ENCODE data around the gene AMACR. TPM values are rescaled to one million over a fixed set of nuclear protein-coding genes. Genes with fewer than 3 reads are reported as not detected.

AMACR gene
- total RNA-seq, 1 donor from 2014 or later: 30.7 TPM

DNA sequence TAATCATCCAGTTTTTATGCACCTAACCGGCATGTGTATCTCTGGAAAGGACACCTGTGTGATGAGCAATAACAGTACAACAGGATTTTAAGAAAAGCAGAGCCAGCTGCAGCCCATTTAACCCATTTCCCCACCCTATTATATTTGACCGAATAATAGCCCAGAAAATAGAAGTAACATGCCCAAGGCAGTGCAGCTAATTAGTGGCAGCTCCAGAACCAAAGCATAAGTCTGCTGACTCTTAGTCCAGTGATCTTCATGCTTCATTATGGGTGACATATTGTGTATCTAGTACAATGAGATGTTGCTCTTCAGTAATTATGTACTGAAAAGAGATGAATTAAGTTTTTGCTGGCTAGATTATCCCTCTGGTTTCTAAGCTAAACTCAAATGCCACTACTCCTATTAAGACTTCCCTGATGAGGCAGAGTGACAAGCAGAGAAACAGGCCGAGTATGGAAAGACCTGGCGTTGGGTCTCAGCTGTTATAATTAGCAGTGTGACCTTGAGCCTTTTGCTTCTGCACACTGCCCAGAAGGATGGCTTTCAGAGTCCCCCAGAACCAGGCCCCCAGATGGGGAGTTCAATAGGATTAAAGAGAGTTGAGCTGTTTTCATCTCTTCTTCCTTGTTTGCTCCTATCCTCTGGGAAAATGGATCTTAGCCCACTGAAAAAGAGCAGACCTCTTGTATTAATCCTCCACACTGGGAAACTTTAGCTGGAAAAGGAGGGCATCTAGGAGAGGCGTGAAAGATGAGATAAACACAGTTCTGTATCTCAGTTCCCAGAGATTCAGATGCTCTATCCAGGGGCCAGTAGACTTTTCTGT, 45.9 kb upstream of the AMACR start:
- DNase-seq (ENCODE audit: extremely low spot score, unreplicated experiment): no peak
- H3K36me3 Mint-ChIP-seq: peaks cover 4% of the 10 kb centered on the region
- H3K4me1 Mint-ChIP-seq (ENCODE audit: unreplicated experiment): peaks cover 12% of the 10 kb centered on the region
- H3K9me3 Mint-ChIP-seq: no peaks in the 10 kb centered on the region
- H3K27ac Mint-ChIP-seq: no peak overlapping the region
- H3K27me3 Mint-ChIP-seq: no peaks in the 10 kb centered on the region
- H3K4me3 Mint-ChIP-seq: no peak overlapping the region
- TF ChIP-seq, protein P1, sequence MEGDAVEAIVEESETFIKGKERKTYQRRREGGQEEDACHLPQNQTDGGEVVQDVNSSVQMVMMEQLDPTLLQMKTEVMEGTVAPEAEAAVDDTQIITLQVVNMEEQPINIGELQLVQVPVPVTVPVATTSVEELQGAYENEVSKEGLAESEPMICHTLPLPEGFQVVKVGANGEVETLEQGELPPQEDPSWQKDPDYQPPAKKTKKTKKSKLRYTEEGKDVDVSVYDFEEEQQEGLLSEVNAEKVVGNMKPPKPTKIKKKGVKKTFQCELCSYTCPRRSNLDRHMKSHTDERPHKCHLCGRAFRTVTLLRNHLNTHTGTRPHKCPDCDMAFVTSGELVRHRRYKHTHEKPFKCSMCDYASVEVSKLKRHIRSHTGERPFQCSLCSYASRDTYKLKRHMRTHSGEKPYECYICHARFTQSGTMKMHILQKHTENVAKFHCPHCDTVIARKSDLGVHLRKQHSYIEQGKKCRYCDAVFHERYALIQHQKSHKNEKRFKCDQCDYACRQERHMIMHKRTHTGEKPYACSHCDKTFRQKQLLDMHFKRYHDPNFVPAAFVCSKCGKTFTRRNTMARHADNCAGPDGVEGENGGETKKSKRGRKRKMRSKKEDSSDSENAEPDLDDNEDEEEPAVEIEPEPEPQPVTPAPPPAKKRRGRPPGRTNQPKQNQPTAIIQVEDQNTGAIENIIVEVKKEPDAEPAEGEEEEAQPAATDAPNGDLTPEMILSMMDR (conservative IDR thresholded peaks at IDR 0.05): no peak

DNA sequence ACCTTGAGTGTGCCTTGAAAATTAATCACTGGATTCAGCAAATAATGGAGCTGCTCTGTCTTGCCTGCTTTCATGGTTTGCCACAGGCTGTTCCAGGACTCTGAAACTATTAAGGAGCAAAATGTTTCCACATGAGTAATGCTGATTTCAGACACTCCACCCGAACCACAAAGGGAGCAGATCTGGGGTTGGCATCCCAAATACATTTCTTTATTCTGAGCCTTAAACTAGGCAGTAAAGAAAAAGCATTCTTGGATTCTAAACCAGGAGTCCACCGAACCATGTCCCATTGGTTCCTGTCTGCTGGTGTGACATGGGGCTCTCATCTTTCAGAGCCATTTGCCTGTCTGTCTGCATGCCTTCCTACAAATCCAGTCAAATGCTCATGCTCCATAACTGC, 45.3 kb upstream of the AMACR start:
- H3K4me1 Mint-ChIP-seq (ENCODE audit: unreplicated experiment): peaks cover 12% of the 10 kb centered on the region
- no peaks in the 10 kb centered on the region for H3K27me3 Mint-ChIP-seq
- no peak for DNase-seq (ENCODE audit: extremely low spot score, unreplicated experiment)
- H3K27ac Mint-ChIP-seq: no peak overlapping the region
- no peak overlapping the region for H3K4me3 Mint-ChIP-seq
- peaks cover 5% of the 10 kb centered on the region for H3K36me3 Mint-ChIP-seq
- TF ChIP-seq, protein P1 (conservative IDR thresholded peaks at IDR 0.05): no peak
- H3K9me3 Mint-ChIP-seq: no peaks in the 10 kb centered on the region

DNA sequence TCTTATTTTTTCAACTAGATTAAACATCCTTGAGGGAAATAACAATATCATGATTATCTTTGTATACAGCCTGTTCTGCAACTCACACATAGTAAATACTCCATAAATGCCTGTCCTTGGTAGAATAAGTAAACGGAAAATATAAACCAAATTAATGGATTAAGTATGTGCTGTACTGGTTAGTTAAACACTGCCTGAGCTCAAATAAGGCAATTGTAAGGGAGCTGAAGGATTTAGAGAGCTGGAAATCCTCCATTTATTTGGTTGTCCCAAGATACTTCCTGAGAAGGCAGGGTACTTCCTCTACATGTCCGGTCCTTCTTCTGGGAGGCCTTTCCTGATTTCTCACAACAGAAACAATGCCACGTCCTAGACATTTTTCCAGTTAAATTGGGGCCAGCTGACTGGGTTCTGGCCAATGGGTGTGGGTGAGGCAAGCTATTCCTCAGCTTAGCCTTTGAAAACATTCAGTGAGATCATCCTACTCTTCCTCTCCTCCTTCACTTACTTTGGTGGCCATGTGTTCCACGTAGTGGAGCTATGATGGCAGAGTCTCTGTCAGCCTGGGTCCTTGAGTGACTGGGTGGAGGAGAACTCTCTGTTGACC, 43.6 kb upstream of the AMACR start:
- peaks cover 8% of the 10 kb centered on the region for H3K36me3 Mint-ChIP-seq
- DNase-seq (ENCODE audit: extremely low spot score, unreplicated experiment): no peak
- no peaks in the 10 kb centered on the region for H3K9me3 Mint-ChIP-seq
- no peak overlapping the region for H3K27ac Mint-ChIP-seq
- H3K4me1 Mint-ChIP-seq (ENCODE audit: unreplicated experiment): peaks cover 12% of the 10 kb centered on the region
- TF ChIP-seq, protein P1 (conservative IDR thresholded peaks at IDR 0.05): no peak
- no peak overlapping the region for H3K4me3 Mint-ChIP-seq
- no peaks in the 10 kb centered on the region for H3K27me3 Mint-ChIP-seq

DNA sequence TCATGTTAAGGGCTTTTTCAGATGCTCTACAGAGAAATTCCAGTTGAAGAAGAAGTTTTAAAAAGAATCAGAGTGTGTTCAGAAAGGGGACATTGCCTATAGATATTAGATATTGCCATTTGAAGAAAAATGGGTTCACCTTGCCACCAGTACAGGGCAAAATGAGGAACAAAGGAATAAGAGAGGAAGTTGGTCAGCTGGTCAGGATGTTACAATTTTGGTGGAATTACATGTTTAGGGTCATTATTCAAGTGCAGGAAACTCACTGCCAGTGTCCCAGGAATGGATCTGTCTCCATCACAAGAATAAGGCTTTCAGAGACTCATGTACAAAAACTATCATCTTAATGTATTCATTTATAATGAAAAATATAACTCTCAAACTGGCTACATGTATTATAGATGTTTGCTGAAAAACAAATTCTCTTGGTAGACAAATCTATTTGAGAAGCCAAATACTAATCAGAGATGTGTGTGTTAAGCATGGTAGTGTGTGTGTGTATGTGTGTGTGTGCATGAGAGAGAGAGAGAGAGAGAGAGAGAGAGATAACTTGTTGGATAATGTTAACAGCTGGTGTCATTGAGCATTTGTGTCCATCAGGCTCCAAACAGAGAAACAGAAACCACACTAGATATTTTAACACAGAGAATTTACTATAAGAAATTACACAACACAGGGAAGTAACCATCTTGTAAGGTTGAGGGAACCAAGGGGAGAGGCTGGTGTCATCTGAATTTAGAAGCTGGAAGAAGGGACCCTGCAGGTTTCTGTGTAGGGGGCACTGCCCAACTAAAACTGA, 40.1 kb upstream of the AMACR start:
- Mint-ChIP-seq H3K4me1 (ENCODE audit: unreplicated experiment) (peaks cover 2% of the 10 kb centered on the region), H3K36me3 (peaks cover 8% of the 10 kb centered on the region), H3K9me3 (no peaks in the 10 kb centered on the region), H3K27ac (no peak overlapping the region), H3K4me3 (no peak overlapping the region), H3K27me3 (no peaks in the 10 kb centered on the region)
- DNase-seq (ENCODE audit: extremely low spot score, unreplicated experiment): no peak
- TF ChIP-seq, protein P1 (conservative IDR thresholded peaks at IDR 0.05): no peak

DNA sequence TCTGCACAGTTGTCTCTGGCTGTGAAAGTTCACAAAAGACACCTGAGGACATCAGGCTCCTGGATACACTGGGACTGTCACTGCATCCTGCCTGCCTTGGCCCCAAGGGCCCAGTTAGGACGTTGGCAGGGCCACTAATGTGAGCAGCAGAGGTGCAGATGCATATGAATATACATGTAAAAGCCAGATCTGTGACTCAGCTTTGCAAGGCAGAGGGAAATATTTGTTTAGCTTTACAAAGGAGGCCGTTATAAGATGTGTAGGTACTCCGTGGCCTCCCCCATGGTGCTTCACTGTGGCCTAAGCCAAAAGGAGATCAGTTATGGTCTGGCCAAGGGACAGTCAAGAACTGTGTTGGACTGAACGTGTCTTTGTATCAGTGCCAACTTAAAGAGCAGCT, 39.3 kb upstream of the AMACR start:
- peaks cover 8% of the 10 kb centered on the region for H3K36me3 Mint-ChIP-seq
- no peak for DNase-seq (ENCODE audit: extremely low spot score, unreplicated experiment)
- no peaks in the 10 kb centered on the region for H3K27me3 Mint-ChIP-seq
- TF ChIP-seq, protein P1 (conservative IDR thresholded peaks at IDR 0.05): no peak
- H3K27ac Mint-ChIP-seq: no peak overlapping the region
- peaks cover 5% of the 10 kb centered on the region for H3K4me1 Mint-ChIP-seq (ENCODE audit: unreplicated experiment)
- H3K9me3 Mint-ChIP-seq: no peaks in the 10 kb centered on the region
- H3K4me3 Mint-ChIP-seq: no peak overlapping the region

Measured in type B pancreatic cell (in vitro differentiated cells).